Panc1 (cell line): ENCODE results near the gene PLCG2. TPM values are rescaled to one million over a fixed set of nuclear protein-coding genes. Genes with fewer than 3 reads are reported as not detected.

Experiments
- ATAC-seq: fragments of 200-7000 bp; cut with Tn5 transposase; 2 replicates; pipeline ENCODE4 v1.9.1; 2020; ENCODE audit warnings: mild to moderate bottlenecking, moderate library complexity
- BruUV-seq: library from RNA; stranded (reverse); fragments of 400-500 nt; replicated peaks from 2 replicates; lab custom pipeline; 2021; lab: Mats Ljungman, UMichigan
- CTCF ChIA-PET: fragments of 300-600 bp; sonication (Branson Sonifier 250); formaldehyde crosslinking; loops from one replicate; lab custom pipeline; 2022; ENCODE audit warnings: antibody characterized with exemption; lab: Charles Lee
- POLR2A ChIA-PET: fragments of 300-600 bp; sonication (Branson Sonifier 250); formaldehyde crosslinking; loops from one replicate; lab custom pipeline; 2022; ENCODE audit warnings: antibody characterized with exemption; lab: Charles Lee
- DNase-seq: peaks from one replicate; pipeline ENCODE4 v3.0.0-alpha.2; 2010; ENCODE audit warnings: low read depth, low spot score
- H3K27ac ChIP-seq: 2 replicates; pipeline ENCODE4 v1.5.1; 2011; ENCODE audit warnings: mild to moderate bottlenecking, low read length, inconsistent platforms
- H3K27me3 ChIP-seq: fragments of 200-500 bp; sonication (Bioruptor generic); 2 replicates; pipeline ENCODE4 v1.6.0; 2014; ENCODE audit warnings: low read length, inconsistent platforms; ENCODE audit not compliant: control insufficient read depth, insufficient read depth
- H3K36me3 ChIP-seq: fragments of 200-500 bp; sonication (Bioruptor generic); 2 replicates; pipeline ENCODE4 v1.5.1; 2014; ENCODE audit warnings: inconsistent platforms, mild to moderate bottlenecking, low read length, moderate library complexity; ENCODE audit not compliant: control insufficient read depth, insufficient read depth
- H3K4me1 ChIP-seq: 2 replicates; pipeline ENCODE4 v1.5.1; 2011; ENCODE audit warnings: inconsistent platforms, mild to moderate bottlenecking, low read length, moderate library complexity; ENCODE audit not compliant: control insufficient read depth, insufficient read depth
- H3K4me3 ChIP-seq, 2 experiments: 2 replicates each; pipeline ENCODE4 v1.5.1; 2011 to 2012; ENCODE audit warnings: low read depth in 2 of 2, low read length in 2 of 2, mild to moderate bottlenecking in 2 of 2, inconsistent platforms in 1 of 2, moderate library complexity in 1 of 2
- H3K9me3 ChIP-seq: fragments of 200-500 bp; sonication (Bioruptor generic); 2 replicates; pipeline ENCODE4 v1.5.1; 2014; ENCODE audit warnings: low read depth, mild to moderate bottlenecking, inconsistent platforms, low read length, moderate library complexity; ENCODE audit not compliant: control insufficient read depth, insufficient read depth
- CTCF ChIP-seq: fragments of 450-650 bp; IDR thresholded peaks from 2 replicates; pipeline ENCODE4 v1.5.1; 2017; ENCODE audit warnings: mild to moderate bottlenecking
- POLR2AphosphoS5 ChIP-seq: IDR thresholded peaks from 2 replicates; pipeline ENCODE4 v1.6.1; 2012; ENCODE audit warnings: mild to moderate bottlenecking, low read depth, low read length, moderate library complexity
- SIN3A ChIP-seq: IDR thresholded peaks from 2 replicates; pipeline ENCODE4 v1.6.1; 2012; ENCODE audit warnings: low read depth, mild to moderate bottlenecking, low read length, moderate library complexity, borderline replicate concordance; ENCODE audit not compliant: insufficient read depth
- TCF7L2 ChIP-seq: IDR thresholded peaks from 2 replicates; pipeline ENCODE4 v1.6.1; 2011; ENCODE audit warnings: mild to moderate bottlenecking, low read depth, low read length, inconsistent platforms
- in situ Hi-C: cut with HindIII; loops from 2 replicates; pipeline ENCODE4 v1.10.0; 2016; ENCODE audit warnings: low sequenced_read_pairs, low pct_unique_long_range_greater_than_20kb
- intact Hi-C: fragments of 100-400 bp; cut with micrococcal nuclease; formaldehyde crosslinking; loops from one replicate; pipeline ENCODE4 v1.10.0; 2022; ENCODE audit not compliant: unreplicated experiment
- total RNA-seq: library from RNA; stranded (reverse); gene quantifications from one replicate; pipeline ENCODE4 v1.2.1, GENCODE V29; 2021; ENCODE audit not compliant: unreplicated experiment
- TF ChIP-seq, protein P1 (sequence below), 2 experiments: IDR thresholded peaks; 2 replicates each; pipeline ENCODE4 v1.6.1; 2011 to 2012; ENCODE audit warnings: low read depth in 2 of 2, control low read depth in 1 of 2, low read length in 1 of 2, mild to moderate bottlenecking in 1 of 2, moderate library complexity in 1 of 2; ENCODE audit not compliant: insufficient read depth in 1 of 2

The PLCG2 gene
- total RNA-seq, 1 experiment from 2014 or later: 10.8 TPM

DNA sequence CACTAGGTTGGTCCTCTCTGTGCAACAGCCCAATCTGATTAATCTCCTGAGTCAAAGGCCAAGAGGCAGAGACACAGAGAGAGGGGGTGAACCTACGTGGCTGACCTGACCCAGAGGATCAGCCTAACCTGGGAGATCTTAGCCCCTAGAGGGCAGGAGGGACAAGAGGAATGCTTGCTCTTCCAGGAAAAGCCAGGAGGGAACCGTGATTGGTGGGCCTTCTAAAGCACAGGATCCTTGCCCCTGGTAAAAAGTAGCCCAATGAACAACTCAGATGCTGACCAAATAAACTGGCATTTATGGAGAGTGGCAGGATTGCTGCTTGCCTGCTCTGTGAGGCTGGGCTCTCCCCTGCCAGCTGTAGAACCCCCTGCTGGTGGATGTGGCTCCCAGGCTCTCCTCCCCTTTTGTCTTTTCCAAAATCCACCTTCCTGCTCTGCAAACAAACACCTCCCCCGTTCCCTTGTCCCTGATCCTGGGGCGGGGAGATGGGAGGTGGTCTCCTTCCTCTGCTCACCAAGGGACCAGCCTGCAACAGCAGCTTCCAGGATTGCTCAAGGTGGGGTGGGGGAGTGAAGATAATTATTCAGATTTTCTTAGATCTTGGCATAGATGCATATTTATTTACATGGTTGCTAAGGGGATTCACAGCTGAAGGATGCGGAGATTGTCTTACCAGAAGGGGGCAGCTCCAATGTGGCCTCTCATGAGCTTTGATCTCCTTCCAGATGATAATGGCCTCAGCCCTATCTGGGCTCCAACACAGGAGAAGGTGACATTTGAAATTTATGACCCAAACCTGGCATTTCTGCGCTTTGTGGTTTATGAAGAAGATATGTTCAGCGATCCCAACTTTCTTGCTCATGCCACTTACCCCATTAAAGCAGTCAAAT is 160.3 kb downstream of the PLCG2 start:
- ChIA-PET CTCF (no interaction called here), POLR2A (no interaction called here)
- Histone ChIP-seq H3K27ac (no peak overlapping the region), H3K4me1 (no peaks in the 10 kb centered on the region), H3K9me3 (no peaks in the 10 kb centered on the region), H3K4me3 (no peak overlapping the region), H3K27me3 (no peaks in the 10 kb centered on the region), H3K36me3 (no peaks in the 10 kb centered on the region)
- no peak for TF ChIP-seq POLR2AphosphoS5
- TF ChIP-seq CTCF: peak; percentile 15
- DNase-seq (no peak), ATAC-seq (no peak)
- in situ Hi-C loops (no loop called here), intact Hi-C loops (loop anchor here (2.0 to 10.0 kb wide), 2 partner anchors 125 to 291 kb away; no protein-coding TSS in a partner anchor)
- no TSS peak for BruUV-seq

- DNase-seq (no peak), ATAC-seq (peak; percentile 73; the same call in 1 of the 2 replicates)
- intact Hi-C loops (loop anchor here (2.0 to 10.0 kb wide), 2 partner anchors 124 to 290 kb away; no protein-coding TSS in a partner anchor), in situ Hi-C loops (no loop called here)
- BruUV-seq: no TSS peak
- CTCF ChIA-PET: no interaction called here
- no peaks in the 10 kb centered on the region for H3K4me1 ChIP-seq
- H3K9me3 ChIP-seq: no peaks in the 10 kb centered on the region
- TF ChIP-seq TCF7L2 (no peak), SIN3A (no peak), CTCF (peak; percentile 59), POLR2AphosphoS5 (no peak)
- TF ChIP-seq, protein P1, sequence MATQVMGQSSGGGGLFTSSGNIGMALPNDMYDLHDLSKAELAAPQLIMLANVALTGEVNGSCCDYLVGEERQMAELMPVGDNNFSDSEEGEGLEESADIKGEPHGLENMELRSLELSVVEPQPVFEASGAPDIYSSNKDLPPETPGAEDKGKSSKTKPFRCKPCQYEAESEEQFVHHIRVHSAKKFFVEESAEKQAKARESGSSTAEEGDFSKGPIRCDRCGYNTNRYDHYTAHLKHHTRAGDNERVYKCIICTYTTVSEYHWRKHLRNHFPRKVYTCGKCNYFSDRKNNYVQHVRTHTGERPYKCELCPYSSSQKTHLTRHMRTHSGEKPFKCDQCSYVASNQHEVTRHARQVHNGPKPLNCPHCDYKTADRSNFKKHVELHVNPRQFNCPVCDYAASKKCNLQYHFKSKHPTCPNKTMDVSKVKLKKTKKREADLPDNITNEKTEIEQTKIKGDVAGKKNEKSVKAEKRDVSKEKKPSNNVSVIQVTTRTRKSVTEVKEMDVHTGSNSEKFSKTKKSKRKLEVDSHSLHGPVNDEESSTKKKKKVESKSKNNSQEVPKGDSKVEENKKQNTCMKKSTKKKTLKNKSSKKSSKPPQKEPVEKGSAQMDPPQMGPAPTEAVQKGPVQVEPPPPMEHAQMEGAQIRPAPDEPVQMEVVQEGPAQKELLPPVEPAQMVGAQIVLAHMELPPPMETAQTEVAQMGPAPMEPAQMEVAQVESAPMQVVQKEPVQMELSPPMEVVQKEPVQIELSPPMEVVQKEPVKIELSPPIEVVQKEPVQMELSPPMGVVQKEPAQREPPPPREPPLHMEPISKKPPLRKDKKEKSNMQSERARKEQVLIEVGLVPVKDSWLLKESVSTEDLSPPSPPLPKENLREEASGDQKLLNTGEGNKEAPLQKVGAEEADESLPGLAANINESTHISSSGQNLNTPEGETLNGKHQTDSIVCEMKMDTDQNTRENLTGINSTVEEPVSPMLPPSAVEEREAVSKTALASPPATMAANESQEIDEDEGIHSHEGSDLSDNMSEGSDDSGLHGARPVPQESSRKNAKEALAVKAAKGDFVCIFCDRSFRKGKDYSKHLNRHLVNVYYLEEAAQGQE (IDR thresholded peaks at IDR 0.05; ENCODE audit: insufficient read depth in 1 of 2, low read depth in 2 of 2, low read length in 1 of 2): no peak
- H3K27ac ChIP-seq: no peak overlapping the region
- no peaks in the 10 kb centered on the region for H3K36me3 ChIP-seq
- no peak overlapping the region for H3K4me3 ChIP-seq
- H3K27me3 ChIP-seq: no peaks in the 10 kb centered on the region
- POLR2A ChIA-PET: no interaction called here
Measured at GRCh38 chr16:81940781-81941560, 161.9 kb downstream of the PLCG2 start.
